Lower lobe of right lung (tissue), 2 donors: ENCODE results near the gene PRSS16. TPM values are rescaled to one million over a fixed set of nuclear protein-coding genes. Genes with fewer than 3 reads are reported as not detected.
"Not testable (repeated sequence)": the region's sequence is repeated elsewhere in the genome, so short reads cannot be mapped to it uniquely, and the experiment has no call there.

Experiments used
- ATAC-seq, 2 donors: fragments of 200-7000 bp; cut with Tn5 transposase; one replicate each; pipeline ENCODE4 v1.9.1; 2020 to 2022; ENCODE audit warnings: mild to moderate bottlenecking in 2 of 2, moderate library complexity in 2 of 2
- DNase-seq: peaks from one replicate; pipeline ENCODE4 v3.0.0-alpha.2; 2020
- H3K27ac ChIP-seq: fragments of 200-600 bp; one replicate; pipeline ENCODE4 v1.8.0; 2022
- H3K27me3 ChIP-seq: fragments of 200-600 bp; one replicate; pipeline ENCODE4 v1.8.0; 2022; ENCODE audit warnings: low read depth
- H3K36me3 ChIP-seq: fragments of 200-600 bp; one replicate; pipeline ENCODE4 v1.8.0; 2022; ENCODE audit warnings: mild to moderate bottlenecking
- H3K4me1 ChIP-seq: fragments of 200-600 bp; one replicate; pipeline ENCODE4 v1.8.0; 2022
- H3K4me3 ChIP-seq: fragments of 200-600 bp; one replicate; pipeline ENCODE4 v1.8.0; 2022; ENCODE audit warnings: mild to moderate bottlenecking
- H3K9me3 ChIP-seq: fragments of 200-600 bp; one replicate; pipeline ENCODE4 v1.8.0; 2022
- CTCF ChIP-seq: fragments of 200-600 bp; IDR thresholded peaks from one replicate; pipeline ENCODE4 v1.8.0; 2022; ENCODE audit warnings: antibody characterized with exemption, mild to moderate bottlenecking
- intact Hi-C: fragments of 100-400 bp; cut with DNase I; formaldehyde crosslinking; loops from one replicate; pipeline ENCODE4 v1.11.0; 2022
- total RNA-seq: library from RNA; stranded (reverse); fragmentation: NEBNext Ultra II Directional; extraction: Animal tissue kit (Norgen Biotek cat#: 25700); gene quantifications from one replicate; pipeline ENCODE4 v1.2.1, GENCODE V29; 2021
- donor health status: DM: no; HTN: yes; CAD: no; lungs with severe emphysema.

Gene PRSS16
- total RNA-seq, 1 donor from 2014 or later: 13.4 TPM

GRCh38 chr6:27209659-27210269 lies 37.7 kb upstream of the PRSS16 start:
- no peak for DNase-seq
- H3K27me3 ChIP-seq: peaks cover 83% of the 10 kb centered on the region

GRCh38 chr6:27213091-27213517 lies 34.4 kb upstream of the PRSS16 start:
- intact Hi-C loops, DNase-seq, H3K9me3 ChIP-seq, H3K4me3 ChIP-seq, ATAC-seq, H3K36me3 ChIP-seq, H3K4me1 ChIP-seq, H3K27ac ChIP-seq: not testable (repeated sequence)
- peaks cover 66% of the 10 kb centered on the region for H3K27me3 ChIP-seq

More at GRCh38 chr6:27209659-27210269, 37.7 kb upstream of the PRSS16 start:
- Histone ChIP-seq H3K4me3 (no peak overlapping the region), H3K9me3 (no peaks in the 10 kb centered on the region), H3K36me3 (no peaks in the 10 kb centered on the region), H3K27ac (no peak overlapping the region), H3K4me1 (no peaks in the 10 kb centered on the region)
- TF ChIP-seq CTCF: no peak
- ATAC-seq: no peak
- intact Hi-C loops: no loop called here

- no peak for TF ChIP-seq CTCF
- Histone ChIP-seq H3K4me3 (no peak overlapping the region), H3K9me3 (no peaks in the 10 kb centered on the region), H3K27me3 (peaks cover 60% of the 10 kb centered on the region), H3K4me1 (no peaks in the 10 kb centered on the region), H3K27ac (no peak overlapping the region), H3K36me3 (no peaks in the 10 kb centered on the region)
- DNase-seq (no peak), ATAC-seq (no peak)
- intact Hi-C loops: no loop called here
Observed at GRCh38 chr6:27213544-27214125, 33.9 kb upstream of the PRSS16 start.

GRCh38 chr6:27214126-27214601 lies 33.3 kb upstream of the PRSS16 start:
- Histone ChIP-seq H3K27ac (no peak overlapping the region), H3K36me3 (no peaks in the 10 kb centered on the region), H3K4me1 (no peaks in the 10 kb centered on the region), H3K9me3 (no peaks in the 10 kb centered on the region), H3K4me3 (no peak overlapping the region), H3K27me3 (peaks cover 59% of the 10 kb centered on the region)
- DNase-seq (no peak), ATAC-seq (no peak)
- TF ChIP-seq CTCF: no peak
- intact Hi-C loops: no loop called here

GRCh38 chr6:27216874-27217273 lies 30.6 kb upstream of the PRSS16 start:
- H3K27me3 ChIP-seq: peaks cover 52% of the 10 kb centered on the region
- intact Hi-C loops: no loop called here
- no peak for DNase-seq

GRCh38 chr6:27222971-27223370 lies 24.5 kb upstream of the PRSS16 start:
- DNase-seq, H3K4me3 ChIP-seq, intact Hi-C loops, ATAC-seq, H3K4me1 ChIP-seq, H3K9me3 ChIP-seq, H3K36me3 ChIP-seq, H3K27ac ChIP-seq: not testable (repeated sequence)
- peaks cover 50% of the 10 kb centered on the region for H3K27me3 ChIP-seq

More at GRCh38 chr6:27216874-27217273, 30.6 kb upstream of the PRSS16 start:
- H3K9me3 ChIP-seq: no peaks in the 10 kb centered on the region
- H3K4me3 ChIP-seq: no peak overlapping the region
- H3K4me1 ChIP-seq: no peaks in the 10 kb centered on the region
- H3K27ac ChIP-seq: no peak overlapping the region
- ATAC-seq: no peak
- H3K36me3 ChIP-seq: no peaks in the 10 kb centered on the region
- TF ChIP-seq CTCF: no peak
